MM.1S (cell line): ENCODE results near the gene NHLRC3.
"Not testable (repeated sequence)": the region's sequence is repeated elsewhere in the genome, so short reads cannot be mapped to it uniquely, and the experiment has no call there.

Experiments
- DNase-seq: peaks from one replicate; pipeline ENCODE4 v3.0.0-alpha.2; 2015
- H2AFZ ChIP-seq: fragments of 300-600 bp; sonication (generic); 2 replicates; pipeline ENCODE4 v1.6.0; 2016; ENCODE audit warnings: antibody characterized with exemption, low read length
- H3F3A ChIP-seq: fragments of 300-600 bp; sonication (generic); 2 replicates; pipeline ENCODE4 v1.6.1; 2016; ENCODE audit warnings: mild to moderate bottlenecking, antibody characterized with exemption, low read length, moderate library complexity, mixed read lengths; ENCODE audit not compliant: insufficient read depth
- H3K27ac ChIP-seq: fragments of 300-600 bp; sonication (generic); 2 replicates; pipeline ENCODE4 v1.5.1; 2016; ENCODE audit warnings: mild to moderate bottlenecking, low read length
- H3K27me3 ChIP-seq: fragments of 300-600 bp; sonication (generic); replicated peaks from 2 replicates; pipeline ENCODE4 v1.6.0; 2016; ENCODE audit warnings: low read length; ENCODE audit not compliant: insufficient read depth
- H3K36me3 ChIP-seq: fragments of 300-600 bp; sonication (generic); replicated peaks from 2 replicates; pipeline ENCODE4 v1.6.1; 2016; ENCODE audit warnings: mild to moderate bottlenecking, low read length, mixed read lengths; ENCODE audit not compliant: insufficient read depth
- H3K4me1 ChIP-seq: fragments of 300-600 bp; sonication (generic); 2 replicates; pipeline ENCODE4 v1.6.1; 2016; ENCODE audit warnings: low read length, mixed read lengths
- H3K4me2 ChIP-seq: fragments of 300-600 bp; sonication (generic); 2 replicates; pipeline ENCODE4 v1.6.0; 2016; ENCODE audit warnings: low read depth, low read length
- H3K4me3 ChIP-seq: fragments of 300-600 bp; sonication (generic); 2 replicates; pipeline ENCODE4 v1.5.1; 2016; ENCODE audit warnings: low read length, mixed read lengths
- H3K79me2 ChIP-seq: fragments of 300-600 bp; sonication (generic); 2 replicates; pipeline ENCODE4 v1.6.1; 2016; ENCODE audit warnings: mixed run types, low read length, mixed read lengths
- H3K9ac ChIP-seq: fragments of 300-600 bp; sonication (generic); 2 replicates; pipeline ENCODE4 v1.6.1; 2016; ENCODE audit warnings: low read length, mixed read lengths
- H3K9me2 ChIP-seq: fragments of 300-600 bp; sonication (generic); replicated peaks from 2 replicates; pipeline ENCODE4 v1.6.1; 2016; ENCODE audit warnings: mild to moderate bottlenecking, low read length, mixed read lengths; ENCODE audit not compliant: insufficient read depth
- H3K9me3 ChIP-seq: fragments of 300-600 bp; sonication (generic); replicated peaks from 2 replicates; pipeline ENCODE4 v1.6.1; 2016; ENCODE audit warnings: mild to moderate bottlenecking, low read length, mixed read lengths; ENCODE audit not compliant: insufficient read depth
- H4K20me1 ChIP-seq: fragments of 300-600 bp; sonication (generic); 2 replicates; pipeline ENCODE4 v1.6.1; 2016; ENCODE audit warnings: mild to moderate bottlenecking, low read length, moderate library complexity, mixed read lengths; ENCODE audit not compliant: insufficient read depth
- CTCF ChIP-seq: fragments of 300-600 bp; sonication (generic); IDR thresholded peaks from 2 replicates; pipeline ENCODE4 v1.5.1; 2016; ENCODE audit warnings: antibody characterized with exemption, low read length, mixed read lengths
- EZH2 ChIP-seq: fragments of 300-600 bp; sonication (generic); optimal IDR thresholded peaks from 2 replicates; pipeline ENCODE3; 2017; ENCODE audit warnings: low read depth, mild to moderate bottlenecking, antibody characterized with exemption, low read length, mixed read lengths
- EZH2phosphoT487 ChIP-seq: fragments of 300-600 bp; sonication (generic); IDR thresholded peaks from 2 replicates; pipeline ENCODE4 v1.6.1; 2018; ENCODE audit warnings: antibody characterized with exemption, low read length

Gene NHLRC3

GRCh38 chr13:39072842-39073241, 34.6 kb downstream of the NHLRC3 start:
- H3K36me3 ChIP-seq = no peaks in the 10 kb centered on the region
- H3K27ac ChIP-seq = no peak overlapping the region
- no peaks in the 10 kb centered on the region for H3K9me2 ChIP-seq
- DNase-seq = no peak
- no peak overlapping the region for H3K4me3 ChIP-seq
- no peaks in the 10 kb centered on the region for H3K27me3 ChIP-seq
- TF ChIP-seq EZH2 (no peak), EZH2phosphoT487 (no peak), CTCF (no peak)
- no peaks in the 10 kb centered on the region for H3F3A ChIP-seq
- H3K79me2 ChIP-seq = no peaks in the 10 kb centered on the region
- H2AFZ ChIP-seq = no peak overlapping the region
- H3K9ac ChIP-seq = no peak overlapping the region
- H3K4me2 ChIP-seq = no peak overlapping the region
- no peaks in the 10 kb centered on the region for H3K9me3 ChIP-seq
- no peaks in the 10 kb centered on the region for H3K4me1 ChIP-seq
- H4K20me1 ChIP-seq = no peaks in the 10 kb centered on the region

GRCh38 chr13:39073983-39074382, 35.7 kb downstream of the NHLRC3 start:
- Histone ChIP-seq H3K4me2 (no peak overlapping the region), H3K9me2 (no peaks in the 10 kb centered on the region), H3K79me2 (no peaks in the 10 kb centered on the region), H3K9ac (no peak overlapping the region), H3F3A (no peaks in the 10 kb centered on the region), H3K4me1 (no peaks in the 10 kb centered on the region), H3K9me3 (no peaks in the 10 kb centered on the region), H4K20me1 (no peaks in the 10 kb centered on the region), H2AFZ (no peak overlapping the region), H3K36me3 (no peaks in the 10 kb centered on the region), H3K27me3 (no peaks in the 10 kb centered on the region), H3K27ac (no peak overlapping the region), H3K4me3 (no peak overlapping the region)
- TF ChIP-seq EZH2 (no peak), EZH2phosphoT487 (no peak), CTCF (no peak)
- DNase-seq = no peak

- H3K4me2 ChIP-seq, H3K4me3 ChIP-seq, H3K79me2 ChIP-seq, H3K27ac ChIP-seq, H3K9me3 ChIP-seq, H3F3A ChIP-seq, H4K20me1 ChIP-seq, H2AFZ ChIP-seq, H3K9ac ChIP-seq, H3K4me1 ChIP-seq, H3K36me3 ChIP-seq, DNase-seq, H3K27me3 ChIP-seq, H3K9me2 ChIP-seq: not testable (repeated sequence)
Measured at GRCh38 chr13:39086251-39086945, 48.1 kb downstream of the NHLRC3 start.

- Histone ChIP-seq H3K36me3 (no peaks in the 10 kb centered on the region), H3K79me2 (no peaks in the 10 kb centered on the region), H3K4me2 (no peak overlapping the region), H3F3A (no peaks in the 10 kb centered on the region), H3K27ac (no peak overlapping the region), H3K9me2 (no peaks in the 10 kb centered on the region), H3K4me3 (no peak overlapping the region), H3K9me3 (no peaks in the 10 kb centered on the region), H3K9ac (no peak overlapping the region), H3K27me3 (no peaks in the 10 kb centered on the region), H2AFZ (no peak overlapping the region), H4K20me1 (no peaks in the 10 kb centered on the region), H3K4me1 (peaks cover 6% of the 10 kb centered on the region; the same call in 1 of the 2 replicates)
- TF ChIP-seq EZH2phosphoT487 (no peak), EZH2 (no peak), CTCF (no peak)
- no peak for DNase-seq
Measured at GRCh38 chr13:39091586-39091985, 53.3 kb downstream of the NHLRC3 start.
